Sigmoid colon (tissue), 7 donors: ENCODE results near the gene PRTN3. TPM values are rescaled to one million over a fixed set of nuclear protein-coding genes. Genes with fewer than 3 reads are reported as not detected.
A peak's percentile ranks its signal among the peaks of the same experiment; 100 is the strongest.

ENCODE experiments used
- DNase-seq: peaks from one replicate; pipeline ENCODE4 v3.0.0-alpha.2; 2019
- H3K27ac ChIP-seq, 4 donors: fragments of 200-600 bp; sonication (generic); one replicate each; pipeline ENCODE4 v1.5.1; 2016 to 2019; ENCODE audit warnings: mild to moderate bottlenecking in 1 of 4
- H3K27me3 ChIP-seq, 3 donors: fragments of 200-600 bp; sonication (generic); one replicate each; pipeline ENCODE4 v1.5.1; 2019; ENCODE audit warnings: mild to moderate bottlenecking in 1 of 3
- H3K36me3 ChIP-seq, 4 donors: fragments of 200-600 bp; sonication (generic); one replicate each; pipeline ENCODE4 v1.5.1; 2016 to 2019
- H3K4me1 ChIP-seq, 4 donors: fragments of 200-600 bp; sonication (generic); one replicate each; pipeline ENCODE4 v1.5.1; 2017 to 2019
- H3K4me3 ChIP-seq, 4 donors: fragments of 200-600 bp; sonication (generic); one replicate each; pipeline ENCODE4 v1.5.1; 2017 to 2019; ENCODE audit warnings: mild to moderate bottlenecking in 2 of 4, moderate library complexity in 1 of 4
- H3K9me3 ChIP-seq, 4 donors: fragments of 200-600 bp in 3 of 4; sonication (generic) in 3 of 4; one replicate each; pipeline versions ENCODE4 v1.5.1 to v1.6.1; 2013 to 2019
- EP300 ChIP-seq, 4 donors: sonication (generic); formaldehyde crosslinking; IDR thresholded peaks; one replicate each; pipeline ENCODE4 v1.6.1; 2017; ENCODE audit warnings: antibody characterized with exemption in 4 of 4
- POLR2A ChIP-seq, 2 donors: fragments of 450-650 bp; IDR thresholded peaks; one replicate each; pipeline ENCODE4 v1.6.1; 2016; ENCODE audit warnings: antibody characterized with exemption in 2 of 2, mild to moderate bottlenecking in 2 of 2, moderate library complexity in 2 of 2
- POLR2AphosphoS5 ChIP-seq, 4 donors: sonication (generic); formaldehyde crosslinking; IDR thresholded peaks; one replicate each; pipeline ENCODE4 v1.6.1; 2017; ENCODE audit warnings: antibody characterized with exemption in 4 of 4
- WGBS, 2 donors: extraction: QIAGEN DNeasy Blood & Tissue Kit; methylation state at CpG; one replicate each; pipeline ENCODE4 v1.1.7; 2013; 5-methylcytosine and 5-hydroxymethylcytosine counted together
- intact Hi-C: fragments of 100-400 bp; cut with DNase I; formaldehyde crosslinking; loops from one replicate; pipeline ENCODE4 v1.15.1; 2023
- polyA plus RNA-seq, 3 donors: library from polyadenylated mRNA; stranded (reverse); fragments of 200-250 nt; gene quantifications; one replicate each; pipeline ENCODE4 v1.2.3, GENCODE V29; 2013
- total RNA-seq, 4 donors: library from RNA; depleted of rRNA; stranded (reverse); fragments of >200 nt; gene quantifications; one replicate each; pipeline ENCODE4 v1.1.0, GENCODE V29; 2016
- TF ChIP-seq, protein P1 (sequence below), 4 experiments: fragments of 450-650 bp in 3 of 4; fragments of 200-600 bp in 1 of 4; IDR thresholded peaks; one replicate each; pipeline ENCODE4 v1.5.1; 2016 to 2019; ENCODE audit warnings: antibody characterized with exemption in 4 of 4, mild to moderate bottlenecking in 3 of 4, moderate library complexity in 2 of 4
- donor health status: healthy with polysubstance abuse.
- donor health status: Bipolar disorder and iron deficiency.
- donor health status: healthy.

PRTN3 gene, protein sequence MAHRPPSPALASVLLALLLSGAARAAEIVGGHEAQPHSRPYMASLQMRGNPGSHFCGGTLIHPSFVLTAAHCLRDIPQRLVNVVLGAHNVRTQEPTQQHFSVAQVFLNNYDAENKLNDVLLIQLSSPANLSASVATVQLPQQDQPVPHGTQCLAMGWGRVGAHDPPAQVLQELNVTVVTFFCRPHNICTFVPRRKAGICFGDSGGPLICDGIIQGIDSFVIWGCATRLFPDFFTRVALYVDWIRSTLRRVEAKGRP
- total RNA-seq (not detected), polyA plus RNA-seq (not detected)

DNA sequence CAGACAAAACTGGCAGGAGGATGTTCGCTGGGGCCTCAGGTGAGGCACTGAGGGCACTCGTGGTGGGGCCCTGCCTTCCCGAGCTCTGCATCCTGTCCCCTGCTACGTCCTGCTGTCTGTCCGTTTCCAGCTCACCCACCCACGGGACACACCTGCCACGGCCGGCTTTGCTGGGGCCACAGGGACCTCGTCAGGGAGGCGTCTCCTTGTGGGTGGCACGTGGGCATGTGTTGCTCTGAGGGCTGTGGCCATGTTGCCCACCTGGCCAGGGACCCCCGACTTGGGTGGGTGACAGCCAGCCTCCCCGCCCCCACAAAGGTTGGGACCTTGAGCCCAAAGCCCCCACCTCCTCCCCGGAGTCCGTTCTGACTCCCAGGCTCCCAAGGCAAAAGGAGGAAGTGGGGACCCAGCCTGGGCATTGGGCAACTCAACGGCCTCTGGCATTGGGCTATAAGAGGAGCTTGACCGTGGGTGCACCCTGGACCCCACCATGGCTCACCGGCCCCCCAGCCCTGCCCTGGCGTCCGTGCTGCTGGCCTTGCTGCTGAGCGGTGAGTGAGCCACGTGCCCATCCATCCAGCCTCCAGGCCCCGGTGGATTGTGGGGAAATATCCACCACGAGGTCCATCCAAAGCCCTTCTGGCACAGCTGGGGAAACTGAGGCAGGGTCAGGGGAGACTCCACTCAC lies at the start of gene PRTN3:
Gene PRTN3 (plus strand): TSS at position 481 of the 688 bp plus-strand sequence. CDS start 10 bp downstream, at position 491.
- peaks cover 21 to 86% (median 49%) of the 10 kb centered on the region in 3 donors for H3K27me3 ChIP-seq

DNA sequence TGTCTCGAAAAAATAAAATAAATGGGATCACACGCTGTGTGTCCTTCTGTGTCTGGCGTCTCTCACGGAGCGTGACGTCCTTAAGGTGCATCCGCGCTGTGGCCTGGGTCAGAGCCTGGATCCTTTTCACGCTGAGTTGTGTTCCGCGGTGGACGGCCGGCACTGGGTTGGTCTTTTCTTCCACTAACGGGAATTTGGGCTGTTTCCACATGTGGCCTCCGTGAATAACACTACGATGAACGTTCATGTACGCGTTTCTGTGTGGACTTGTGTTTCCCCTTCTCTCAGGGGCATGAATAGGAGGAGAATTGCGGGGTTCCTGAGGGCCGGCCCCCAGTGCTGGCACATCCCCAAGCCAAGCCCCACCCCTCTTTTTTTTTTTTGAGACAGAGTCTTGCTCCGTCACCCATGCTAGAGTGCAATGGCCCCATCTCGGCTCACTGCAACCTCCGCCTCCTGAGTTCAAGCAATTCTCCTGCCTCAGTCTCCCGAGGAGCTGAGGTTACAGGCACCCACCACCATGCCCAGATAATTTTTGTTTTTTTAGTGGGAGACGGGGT lies 49.7 kb upstream of the PRTN3 start:
- no peaks in the 10 kb centered on the region for H3K9me3 ChIP-seq
- no peak overlapping the region for H3K4me3 ChIP-seq
- 89 to 91% methylated on average over 26 of the region's 26 CpGs for WGBS, 2 donors
- no peak for DNase-seq
- H3K36me3 ChIP-seq: no peaks in the 10 kb centered on the region
- peaks cover 0 to 19% (median 4%) of the 10 kb centered on the region in 4 donors for H3K4me1 ChIP-seq
- intact Hi-C loops: no loop called here
- no peaks in the 10 kb centered on the region for H3K27me3 ChIP-seq
- H3K27ac ChIP-seq: no peak overlapping the region
- no peak for TF ChIP-seq POLR2A (IDR thresholded peaks at IDR 0.05)

More for the DNA sequence above, at the start of gene PRTN3:
- H3K4me1 ChIP-seq: peaks cover 0 to 12% (median 11%) of the 10 kb centered on the region in 4 donors
- H3K4me3 ChIP-seq: no peak within 1 kb of the TSS
- H3K27ac ChIP-seq: no peak within 1 kb of the TSS
- H3K9me3 ChIP-seq: no peaks in the 10 kb centered on the region
- TF ChIP-seq POLR2AphosphoS5 (IDR thresholded peaks at IDR 0.05) (no peak), EP300 (IDR thresholded peaks at IDR 0.05) (no peak), POLR2A (IDR thresholded peaks at IDR 0.05) (no peak)
- TF ChIP-seq, protein P1, sequence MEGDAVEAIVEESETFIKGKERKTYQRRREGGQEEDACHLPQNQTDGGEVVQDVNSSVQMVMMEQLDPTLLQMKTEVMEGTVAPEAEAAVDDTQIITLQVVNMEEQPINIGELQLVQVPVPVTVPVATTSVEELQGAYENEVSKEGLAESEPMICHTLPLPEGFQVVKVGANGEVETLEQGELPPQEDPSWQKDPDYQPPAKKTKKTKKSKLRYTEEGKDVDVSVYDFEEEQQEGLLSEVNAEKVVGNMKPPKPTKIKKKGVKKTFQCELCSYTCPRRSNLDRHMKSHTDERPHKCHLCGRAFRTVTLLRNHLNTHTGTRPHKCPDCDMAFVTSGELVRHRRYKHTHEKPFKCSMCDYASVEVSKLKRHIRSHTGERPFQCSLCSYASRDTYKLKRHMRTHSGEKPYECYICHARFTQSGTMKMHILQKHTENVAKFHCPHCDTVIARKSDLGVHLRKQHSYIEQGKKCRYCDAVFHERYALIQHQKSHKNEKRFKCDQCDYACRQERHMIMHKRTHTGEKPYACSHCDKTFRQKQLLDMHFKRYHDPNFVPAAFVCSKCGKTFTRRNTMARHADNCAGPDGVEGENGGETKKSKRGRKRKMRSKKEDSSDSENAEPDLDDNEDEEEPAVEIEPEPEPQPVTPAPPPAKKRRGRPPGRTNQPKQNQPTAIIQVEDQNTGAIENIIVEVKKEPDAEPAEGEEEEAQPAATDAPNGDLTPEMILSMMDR (IDR thresholded peaks at IDR 0.05): no peak
- 37 to 68% methylated on average over 24 of the region's 24 CpGs for WGBS, 2 donors
- intact Hi-C loops: no loop called here
- DNase-seq: no peak
- H3K36me3 ChIP-seq: no peaks in the 10 kb centered on the region

DNA sequence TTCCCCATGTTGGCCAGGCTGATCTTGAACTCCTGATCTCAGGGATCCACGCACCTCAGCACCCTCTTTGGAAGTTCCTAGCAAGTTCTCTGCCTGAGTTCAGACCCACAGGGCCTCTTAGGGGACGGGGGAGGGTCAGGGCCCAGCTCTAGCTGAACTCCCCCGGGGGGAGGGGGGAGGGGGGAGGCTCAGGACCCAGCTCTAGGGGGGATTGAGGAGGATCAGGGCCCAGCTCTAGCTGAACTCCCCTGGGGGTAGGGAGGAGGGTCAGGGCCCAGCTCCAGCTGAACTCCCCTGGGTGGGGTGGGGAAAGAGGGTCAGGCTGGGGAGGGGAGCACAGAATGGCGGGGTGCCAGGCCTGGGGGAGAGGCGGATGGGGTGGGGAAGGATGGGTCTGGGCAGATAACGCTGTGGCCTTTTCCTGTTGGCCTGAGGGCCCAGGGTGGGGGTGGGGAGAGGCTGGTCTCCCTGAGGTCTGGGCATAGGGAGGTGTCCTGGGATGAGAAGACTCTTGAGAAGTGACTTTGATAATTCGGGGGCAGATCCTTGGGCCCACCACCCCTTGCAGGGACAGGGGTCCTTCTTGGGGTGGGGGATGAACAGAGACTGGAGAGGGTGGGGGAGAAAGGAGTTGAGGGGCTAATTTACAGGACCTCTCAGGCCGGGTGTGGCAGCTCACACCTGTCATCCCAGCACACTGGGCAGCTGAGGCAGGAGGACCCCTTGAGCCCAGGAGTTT lies 49.1 kb upstream of the PRTN3 start:
- no peak for DNase-seq
- H3K27me3 ChIP-seq: no peaks in the 10 kb centered on the region
- no peaks in the 10 kb centered on the region for H3K9me3 ChIP-seq
- H3K4me3 ChIP-seq: no peak overlapping the region
- H3K27ac ChIP-seq: peak overlapping the region in 1 of 4 donors; percentile 46
- intact Hi-C loops: no loop called here
- H3K36me3 ChIP-seq: no peaks in the 10 kb centered on the region
- WGBS, 2 donors: 73 to 75% methylated on average over 8 of the region's 8 CpGs
- TF ChIP-seq POLR2A (IDR thresholded peaks at IDR 0.05): no peak
- peaks cover 0 to 24% (median 10%) of the 10 kb centered on the region in 4 donors for H3K4me1 ChIP-seq

DNA sequence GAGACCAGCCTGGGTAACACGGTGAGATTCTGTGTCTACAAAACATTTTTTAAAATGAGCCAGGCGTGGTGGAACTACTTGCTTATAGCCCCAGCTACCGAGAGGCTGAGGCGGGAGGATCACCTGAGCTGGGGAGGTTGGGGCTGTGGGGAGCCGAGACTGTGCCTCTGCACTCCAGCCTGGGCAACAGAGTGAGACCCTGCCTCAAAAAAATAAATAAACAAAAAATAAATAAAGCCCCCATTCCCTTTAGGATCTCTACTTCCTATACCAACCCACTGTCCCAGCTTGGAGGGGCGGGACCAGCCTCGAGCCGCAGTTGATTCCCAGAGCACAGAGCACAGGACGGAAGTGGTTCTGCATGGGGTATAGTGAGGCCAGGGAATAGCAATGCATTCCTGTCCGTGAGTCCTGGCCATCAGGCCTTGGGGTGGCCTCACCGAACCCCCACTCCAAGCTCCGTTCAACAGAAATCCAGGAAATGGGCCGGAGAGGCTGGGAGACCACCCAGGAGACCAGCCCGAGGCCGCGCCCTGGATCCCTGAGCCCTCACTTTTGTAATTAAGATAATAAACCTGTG lies 48.4 kb upstream of the PRTN3 start:
- Histone ChIP-seq H3K27me3 (no peaks in the 10 kb centered on the region), H3K4me3 (no peak overlapping the region), H3K36me3 (no peaks in the 10 kb centered on the region), H3K9me3 (no peaks in the 10 kb centered on the region), H3K27ac (peak overlapping the region in 1 of 4 donors; percentile 46), H3K4me1 (peaks cover 0 to 24% (median 10%) of the 10 kb centered on the region in 4 donors)
- 75 to 84% methylated on average over 16 of the region's 16 CpGs for WGBS, 2 donors
- TF ChIP-seq, protein P1 (IDR thresholded peaks at IDR 0.05): no peak
- TF ChIP-seq EP300 (IDR thresholded peaks at IDR 0.05): no peak
- no peak for TF ChIP-seq POLR2A (IDR thresholded peaks at IDR 0.05)
- no peak for TF ChIP-seq POLR2AphosphoS5 (IDR thresholded peaks at IDR 0.05)
- intact Hi-C loops: no loop called here
- no peak for DNase-seq

DNA sequence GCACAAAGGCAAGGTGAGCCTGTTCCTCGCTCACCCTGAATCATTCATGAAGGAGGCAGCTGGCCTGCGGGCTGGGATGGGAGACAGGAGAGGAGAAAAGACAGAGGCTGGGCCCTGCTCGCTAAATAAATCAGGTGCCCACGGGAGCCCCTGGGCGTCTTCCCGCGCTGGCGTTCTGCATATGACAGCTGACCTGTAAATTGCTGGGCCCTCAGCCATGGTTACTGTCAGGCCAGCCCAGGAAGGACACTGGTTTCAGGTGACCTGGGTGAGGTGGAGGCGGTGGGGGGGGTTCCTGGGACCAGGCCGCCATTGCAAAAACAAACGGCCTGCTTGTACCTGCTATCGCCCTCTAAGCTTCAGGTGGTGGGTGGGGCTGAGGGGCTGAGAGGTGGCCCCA lies 47.0 kb upstream of the PRTN3 start:
- Histone ChIP-seq H3K36me3 (no peaks in the 10 kb centered on the region), H3K27me3 (no peaks in the 10 kb centered on the region), H3K4me1 (peaks cover 0 to 26% (median 17%) of the 10 kb centered on the region in 4 donors), H3K4me3 (no peak overlapping the region), H3K9me3 (no peaks in the 10 kb centered on the region), H3K27ac (no peak overlapping the region)
- no peak for DNase-seq
- WGBS, 2 donors: 93 to 95% methylated on average over 12 of the region's 12 CpGs
- no peak for TF ChIP-seq POLR2A (IDR thresholded peaks at IDR 0.05)
- TF ChIP-seq, protein P1 (IDR thresholded peaks at IDR 0.05): no peak
- intact Hi-C loops: no loop called here
